ENCODE data around the gene PAQR3.

Gene PAQR3, protein sequence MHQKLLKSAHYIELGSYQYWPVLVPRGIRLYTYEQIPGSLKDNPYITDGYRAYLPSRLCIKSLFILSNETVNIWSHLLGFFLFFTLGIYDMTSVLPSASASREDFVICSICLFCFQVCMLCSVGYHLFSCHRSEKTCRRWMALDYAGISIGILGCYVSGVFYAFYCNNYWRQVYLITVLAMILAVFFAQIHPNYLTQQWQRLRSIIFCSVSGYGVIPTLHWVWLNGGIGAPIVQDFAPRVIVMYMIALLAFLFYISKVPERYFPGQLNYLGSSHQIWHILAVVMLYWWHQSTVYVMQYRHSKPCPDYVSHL

DNA sequence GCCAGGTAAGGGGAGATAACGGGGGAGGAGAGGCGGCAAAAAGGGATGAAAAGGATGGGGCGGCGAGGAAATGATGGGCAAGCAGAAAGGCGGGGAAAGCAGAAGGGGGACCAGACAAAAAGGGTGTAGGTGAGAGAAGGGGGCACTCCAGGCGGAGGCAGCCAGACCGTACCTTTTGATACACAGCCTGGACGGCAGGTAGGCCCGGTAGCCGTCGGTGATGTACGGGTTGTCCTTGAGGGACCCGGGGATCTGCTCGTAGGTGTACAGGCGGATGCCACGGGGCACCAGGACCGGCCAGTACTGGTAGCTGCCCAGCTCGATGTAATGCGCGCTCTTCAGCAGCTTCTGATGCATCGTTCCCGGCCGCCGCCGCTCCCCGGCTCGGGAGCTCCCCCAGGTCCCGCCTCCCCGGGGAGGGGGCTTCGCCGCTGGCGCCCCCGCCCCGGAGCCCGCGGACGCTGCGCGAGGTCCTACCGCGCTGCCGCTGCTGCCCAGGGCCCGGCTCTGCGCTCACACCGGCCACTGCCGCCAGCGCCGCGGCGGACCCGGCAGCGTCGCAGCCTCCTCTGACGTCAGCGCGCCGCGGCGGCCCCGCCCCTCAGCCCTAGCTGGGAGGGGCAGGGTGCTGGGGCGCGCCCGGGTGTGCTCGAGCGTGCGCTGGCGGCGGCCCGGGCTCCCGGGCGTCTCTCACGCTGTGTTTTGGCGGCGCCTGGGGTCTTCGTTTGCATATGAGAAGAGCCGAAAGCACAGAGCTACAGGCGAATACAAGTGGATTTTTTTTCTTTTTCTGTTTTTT, at the start of gene PAQR3:
Gene PAQR3 (minus strand): TSS at position 571 of the 799 bp plus-strand sequence. CDS start 214 bp downstream, at position 357.
- DNase-seq (ENCODE audit: low read depth), result peak; percentile 80

- DNase-seq (ENCODE audit: low read depth), result no peak
These were observed 48.4 kb upstream of the PAQR3 start for GRCh38 chr4:78987683-78988082.

GRCh38 chr4:78984593-78984992, 45.4 kb upstream of the PAQR3 start:
- no peak for DNase-seq (ENCODE audit: low read depth)

GRCh38 chr4:78975865-78976264, 36.6 kb upstream of the PAQR3 start:
- no peak for DNase-seq (ENCODE audit: low read depth)

- no peak for DNase-seq (ENCODE audit: low read depth)
These were observed 32.5 kb upstream of the PAQR3 start for GRCh38 chr4:78971776-78972175.

DNA sequence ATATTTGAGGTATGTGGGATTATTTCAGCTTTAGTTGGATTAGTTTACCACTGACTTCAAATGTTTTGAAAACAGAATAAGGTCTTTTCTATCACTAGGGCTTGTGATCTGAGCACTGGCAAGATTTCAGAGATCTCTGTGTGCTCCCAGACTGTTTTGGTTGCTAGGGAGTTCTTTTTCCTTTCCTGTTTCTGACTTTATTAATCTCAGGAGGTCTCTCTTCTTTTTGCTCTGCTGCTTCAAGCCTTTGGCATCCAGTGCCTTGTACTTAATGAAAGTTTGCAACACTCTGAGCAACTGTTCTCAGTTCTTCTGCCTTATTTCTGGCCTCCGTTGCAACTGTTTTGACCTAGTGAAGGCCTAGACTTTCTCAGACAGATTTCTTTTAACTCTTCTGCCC, 32.1 kb upstream of the PAQR3 start:
- no peak for DNase-seq (ENCODE audit: low read depth)

GRCh38 chr4:78962597-78963115, 23.4 kb upstream of the PAQR3 start:
- no peak for DNase-seq (ENCODE audit: low read depth)

DNA sequence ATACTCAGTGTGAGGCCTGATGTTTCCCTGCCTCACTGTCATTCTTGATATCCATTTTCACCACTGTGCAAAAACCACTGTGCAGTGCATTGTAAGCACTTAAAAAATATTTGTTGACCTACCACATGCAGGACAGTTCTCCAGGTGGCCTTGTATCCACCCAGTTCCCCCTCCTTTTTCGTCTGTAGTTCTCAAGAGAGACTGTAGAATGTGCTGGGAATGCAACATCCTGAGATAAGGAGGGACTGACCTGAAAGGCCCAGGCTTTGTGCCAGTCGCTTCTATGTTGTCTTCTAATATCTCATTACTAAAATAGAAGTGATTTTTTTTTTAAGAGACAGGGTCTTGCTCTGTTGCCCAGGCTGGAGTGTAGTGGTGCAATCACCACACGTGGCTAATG, 21.7 kb upstream of the PAQR3 start:
- DNase-seq (ENCODE audit: low read depth), result no peak

DNA sequence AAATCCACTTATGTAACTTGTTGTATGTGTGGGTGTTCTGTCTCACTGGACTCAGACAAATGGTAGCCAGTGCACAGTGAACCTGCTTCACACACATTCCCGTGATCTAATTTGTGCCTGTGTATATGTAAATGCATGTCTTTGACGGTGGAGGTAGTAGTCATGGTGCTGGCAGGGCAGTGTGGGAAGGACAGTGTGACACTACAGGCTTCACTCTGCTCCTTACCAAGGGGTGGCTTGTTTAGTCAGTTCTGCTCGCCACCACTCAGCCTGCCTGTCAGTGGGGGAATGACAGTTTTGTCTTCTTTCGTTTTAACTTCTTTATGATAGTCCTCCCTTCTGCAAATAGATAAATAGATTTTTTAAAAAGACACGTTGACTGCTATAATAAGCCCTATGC, 17.7 kb upstream of the PAQR3 start:
- no peak for DNase-seq (ENCODE audit: low read depth)

GRCh38 chr4:78953769-78954666, 14.8 kb upstream of the PAQR3 start:
- no peak for DNase-seq (ENCODE audit: low read depth)

DNA sequence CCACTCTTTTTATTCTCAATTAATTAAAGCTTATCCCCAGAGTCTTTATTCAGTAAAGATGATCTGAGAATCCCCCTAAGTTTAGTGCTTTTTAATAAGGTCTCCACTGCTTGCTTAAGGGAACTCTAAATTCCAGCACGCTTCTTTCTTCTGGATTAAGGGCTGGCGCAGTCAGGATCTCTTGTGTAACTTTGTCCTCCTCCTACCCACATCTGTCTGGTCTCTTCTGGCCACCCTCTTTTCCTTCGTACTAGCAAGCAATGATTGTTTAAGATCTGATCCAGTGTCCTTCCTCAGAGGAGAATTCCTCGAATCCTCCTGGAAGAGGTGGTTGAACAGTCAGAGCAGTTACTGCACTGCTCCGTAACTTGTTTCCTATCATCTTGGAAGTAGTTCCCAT, 14.0 kb upstream of the PAQR3 start:
- DNase-seq (ENCODE audit: low read depth), result no peak

GRCh38 chr4:78951862-78952472, 12.7 kb upstream of the PAQR3 start:
- DNase-seq (ENCODE audit: low read depth), result no peak

GRCh38 chr4:78949735-78950134, 10.5 kb upstream of the PAQR3 start:
- DNase-seq (ENCODE audit: low read depth), result no peak

DNA sequence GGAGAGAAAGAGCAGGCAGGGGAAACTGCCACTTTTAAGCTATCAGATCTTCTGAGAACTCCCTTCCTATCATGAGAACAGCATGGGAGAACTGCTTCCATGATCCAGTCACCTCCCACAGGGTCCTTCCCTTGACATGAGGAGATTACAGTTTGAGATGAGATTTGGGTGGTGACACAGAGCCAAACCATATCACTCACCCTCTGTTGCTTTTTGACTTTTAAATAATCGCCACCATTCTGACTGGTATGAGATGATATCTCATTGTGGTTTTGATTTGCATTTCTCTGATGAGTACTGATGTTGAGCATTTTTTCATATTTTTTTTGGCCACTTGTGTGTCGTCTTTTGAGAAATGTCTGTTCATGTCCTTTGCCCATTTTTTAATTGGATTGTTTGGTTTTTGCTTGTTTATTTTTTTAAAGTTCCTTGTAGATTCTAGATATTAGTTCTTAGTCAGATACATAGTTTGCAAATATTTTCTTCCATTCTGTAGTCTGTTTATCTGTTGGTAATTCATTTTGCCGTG, 6.5 kb upstream of the PAQR3 start:
- no peak for DNase-seq (ENCODE audit: low read depth)

GRCh38 chr4:78944381-78944780, 5.1 kb upstream of the PAQR3 start:
- DNase-seq (ENCODE audit: low read depth), result no peak

- DNase-seq (ENCODE audit: low read depth), result no peak
These were observed 1.5 kb upstream of the PAQR3 start for GRCh38 chr4:78940752-78941151.

DNA sequence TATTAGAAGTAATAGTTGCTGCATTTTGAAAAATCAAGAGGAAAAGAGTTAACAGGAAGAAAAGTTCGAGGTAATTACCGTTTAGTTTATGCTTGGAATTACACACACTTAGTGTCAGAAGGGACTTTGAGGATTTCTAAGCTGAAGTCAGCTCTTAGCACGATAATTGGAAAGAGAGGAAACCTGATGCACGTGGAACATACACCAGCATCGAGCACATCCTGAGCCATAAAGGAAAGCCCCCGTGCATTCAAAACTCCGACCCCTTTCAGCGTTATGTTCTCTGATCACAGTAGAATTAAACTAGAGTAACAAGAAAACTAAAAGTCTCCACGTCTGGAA, 400 bp upstream of the PAQR3 start:
- no peak for DNase-seq (ENCODE audit: low read depth)

DNA sequence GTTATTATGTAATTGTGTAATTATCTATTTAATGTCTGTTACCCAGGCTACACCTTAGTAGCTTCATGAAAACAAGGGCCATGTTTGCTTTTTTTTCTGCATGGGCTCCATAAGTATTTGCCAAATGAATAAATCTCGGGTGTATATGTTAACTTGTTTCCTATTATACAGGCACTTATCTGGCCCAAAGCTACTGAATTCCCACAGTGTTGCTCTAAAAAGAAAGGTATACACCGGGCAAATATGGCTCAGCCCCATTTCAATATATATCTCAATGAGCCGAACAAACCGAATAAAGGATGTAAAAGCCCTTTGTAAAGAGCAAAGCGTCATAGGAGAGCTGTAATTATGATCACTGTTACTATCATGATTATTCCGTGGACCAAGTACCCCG, 767 bp downstream of the PAQR3 start:
- no peak for DNase-seq (ENCODE audit: low read depth)

GRCh38 chr4:78937837-78938236, 1.4 kb downstream of the PAQR3 start:
- no peak for DNase-seq (ENCODE audit: low read depth)

GRCh38 chr4:78936989-78937388, 2.2 kb downstream of the PAQR3 start:
- no peak for DNase-seq (ENCODE audit: low read depth)

DNA sequence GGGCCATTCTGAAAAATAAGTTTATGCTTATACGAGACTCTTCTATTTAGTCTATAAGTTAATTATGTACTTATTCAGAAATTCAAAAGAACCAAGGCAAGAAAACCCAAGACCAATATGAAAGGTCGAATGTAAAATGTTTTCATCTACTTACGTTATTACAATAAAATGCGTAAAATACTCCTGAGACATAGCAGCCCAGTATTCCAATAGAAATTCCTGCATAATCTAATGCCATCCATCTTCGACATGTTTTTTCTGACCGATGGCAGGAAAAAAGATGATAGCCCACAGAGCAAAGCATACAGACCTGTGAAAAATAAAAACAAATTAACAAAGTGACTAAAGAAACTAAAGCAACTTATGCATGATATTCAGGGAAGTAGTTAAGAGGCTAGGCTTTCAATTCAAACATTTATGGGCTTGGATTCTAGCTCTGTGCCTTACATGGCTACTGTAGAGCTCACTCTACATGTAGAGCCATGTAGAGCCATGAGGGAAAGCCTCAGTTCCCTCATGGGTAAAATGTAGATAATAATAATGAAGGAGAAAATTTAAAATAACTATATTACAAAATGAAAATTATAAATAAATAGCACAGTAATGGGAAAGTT, 9.1 kb downstream of the PAQR3 start:
- DNase-seq (ENCODE audit: low read depth), result no peak
